Muscle layer of duodenum (tissue), 2 donors: ENCODE measurements around the gene ANO10.

ENCODE experiments used
- H3K27ac ChIP-seq: one replicate; pipeline ENCODE4 v1.7.0; 2013; ENCODE audit warnings: mild to moderate bottlenecking, low read length
- H3K27me3 ChIP-seq: one replicate; pipeline ENCODE4 v1.7.0; 2013; ENCODE audit warnings: low read depth, mild to moderate bottlenecking, control low read depth, low read length
- H3K36me3 ChIP-seq, 2 donors: one replicate each; pipeline ENCODE4 v1.7.0; 2013; ENCODE audit warnings: low read length in 2 of 2, control low read depth in 1 of 2, mild to moderate bottlenecking in 1 of 2; ENCODE audit not compliant: insufficient read depth in 2 of 2, control insufficient read depth in 1 of 2
- H3K4me1 ChIP-seq, 2 donors: one replicate each; pipeline ENCODE4 v1.7.0; 2013; ENCODE audit warnings: low read length in 2 of 2, mild to moderate bottlenecking in 2 of 2, control low read depth in 1 of 2, moderate library complexity in 1 of 2; ENCODE audit not compliant: insufficient read depth in 2 of 2, control insufficient read depth in 1 of 2
- H3K4me3 ChIP-seq, 2 donors: one replicate each; pipeline ENCODE4 v1.7.0; 2013; ENCODE audit warnings: low read length in 2 of 2, low read depth in 1 of 2, mild to moderate bottlenecking in 1 of 2
- H3K9me3 ChIP-seq, 2 donors: one replicate each; pipeline ENCODE4 v1.7.0; 2013; ENCODE audit warnings: low read length in 2 of 2, control low read depth in 1 of 2, mild to moderate bottlenecking in 1 of 2; ENCODE audit not compliant: control insufficient read depth in 1 of 2
- donor health status: healthy.

The ANO10 gene

DNA sequence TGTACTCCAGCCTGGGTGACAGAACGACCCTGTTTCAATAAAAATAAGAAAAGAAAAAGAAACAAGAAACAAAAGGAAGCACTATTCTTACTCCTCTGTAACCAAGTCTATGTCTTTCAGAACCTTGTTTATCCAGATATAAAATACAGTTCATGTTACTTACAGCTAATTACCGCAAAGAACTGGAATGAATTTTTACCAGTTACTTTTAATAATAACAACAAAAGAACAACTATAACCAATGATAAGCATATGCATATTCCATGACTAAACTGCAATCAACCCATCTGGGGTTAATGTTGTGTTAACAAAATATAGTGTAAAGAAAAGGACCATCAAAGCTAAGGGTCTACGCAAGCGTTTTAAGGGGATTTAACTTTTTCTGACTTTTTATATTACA is 212.3 kb downstream of the ANO10 start:
- Histone ChIP-seq H3K27ac (no peak overlapping the region), H3K4me1 (peaks cover 0 to 3% of the 10 kb centered on the region in 2 donors), H3K4me3 (no peak overlapping the region), H3K27me3 (no peaks in the 10 kb centered on the region), H3K9me3 (no peaks in the 10 kb centered on the region), H3K36me3 (no peaks in the 10 kb centered on the region)

DNA sequence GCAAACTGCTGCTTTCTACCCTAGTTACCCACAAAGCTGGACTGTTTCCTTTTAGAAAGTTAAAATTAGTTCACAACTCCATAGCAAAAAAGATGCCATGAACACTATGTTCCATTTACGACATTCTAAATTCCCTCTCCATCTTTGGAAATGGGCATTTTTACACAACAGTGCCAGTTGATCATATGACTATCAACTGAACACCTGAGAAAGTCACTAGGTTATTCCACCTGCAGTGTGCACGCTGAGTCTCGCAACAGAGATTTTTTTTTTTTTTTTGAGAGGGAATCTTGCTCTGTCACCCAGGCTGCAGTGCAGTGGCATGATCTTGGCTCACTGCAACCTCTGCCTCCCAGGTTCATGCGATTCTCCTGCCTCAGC is 215.2 kb downstream of the ANO10 start:
- no peaks in the 10 kb centered on the region for H3K36me3 ChIP-seq
- no peak overlapping the region for H3K4me3 ChIP-seq
- peaks cover 0 to 3% of the 10 kb centered on the region in 2 donors for H3K4me1 ChIP-seq
- H3K27me3 ChIP-seq: no peaks in the 10 kb centered on the region
- no peak overlapping the region for H3K27ac ChIP-seq
- H3K9me3 ChIP-seq: no peaks in the 10 kb centered on the region

DNA sequence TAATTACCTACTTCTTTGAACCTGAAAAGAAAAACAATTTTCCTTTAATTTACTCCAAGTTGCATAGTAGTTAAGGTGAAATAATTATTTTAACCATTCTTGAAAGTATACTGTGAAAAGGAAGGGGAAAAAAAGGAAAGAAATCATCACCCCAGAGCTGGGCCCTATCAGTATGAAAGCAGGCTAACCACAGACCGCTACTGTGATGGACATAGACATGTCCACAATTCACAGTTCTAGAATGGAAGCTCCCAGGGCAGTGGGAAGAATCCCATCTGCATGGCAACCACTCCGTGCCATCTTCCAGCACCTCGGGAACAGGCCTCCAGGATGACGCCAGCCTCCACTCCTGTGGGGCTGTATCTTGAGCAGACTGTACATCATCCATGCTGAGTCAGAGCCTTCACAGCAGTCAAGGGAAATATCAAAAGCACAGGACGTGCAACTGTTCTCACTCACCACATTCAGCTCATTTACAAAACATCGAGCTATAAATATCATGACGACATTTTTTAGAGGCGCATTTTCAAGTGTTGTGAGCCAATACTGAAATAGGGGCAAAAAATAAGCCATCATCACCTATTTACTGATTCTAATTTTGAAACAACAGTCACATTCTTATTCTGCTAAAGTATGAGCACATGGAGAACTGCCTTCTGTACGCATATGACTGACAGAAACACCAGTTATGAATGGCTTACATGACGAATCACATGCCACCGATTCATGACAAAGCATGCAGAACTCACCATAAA is 215.7 kb downstream of the ANO10 start:
- H3K36me3 ChIP-seq: no peaks in the 10 kb centered on the region
- H3K4me3 ChIP-seq: no peak overlapping the region
- no peak overlapping the region for H3K27ac ChIP-seq
- no peaks in the 10 kb centered on the region for H3K9me3 ChIP-seq
- H3K4me1 ChIP-seq: no peaks in the 10 kb centered on the region
- no peaks in the 10 kb centered on the region for H3K27me3 ChIP-seq

DNA sequence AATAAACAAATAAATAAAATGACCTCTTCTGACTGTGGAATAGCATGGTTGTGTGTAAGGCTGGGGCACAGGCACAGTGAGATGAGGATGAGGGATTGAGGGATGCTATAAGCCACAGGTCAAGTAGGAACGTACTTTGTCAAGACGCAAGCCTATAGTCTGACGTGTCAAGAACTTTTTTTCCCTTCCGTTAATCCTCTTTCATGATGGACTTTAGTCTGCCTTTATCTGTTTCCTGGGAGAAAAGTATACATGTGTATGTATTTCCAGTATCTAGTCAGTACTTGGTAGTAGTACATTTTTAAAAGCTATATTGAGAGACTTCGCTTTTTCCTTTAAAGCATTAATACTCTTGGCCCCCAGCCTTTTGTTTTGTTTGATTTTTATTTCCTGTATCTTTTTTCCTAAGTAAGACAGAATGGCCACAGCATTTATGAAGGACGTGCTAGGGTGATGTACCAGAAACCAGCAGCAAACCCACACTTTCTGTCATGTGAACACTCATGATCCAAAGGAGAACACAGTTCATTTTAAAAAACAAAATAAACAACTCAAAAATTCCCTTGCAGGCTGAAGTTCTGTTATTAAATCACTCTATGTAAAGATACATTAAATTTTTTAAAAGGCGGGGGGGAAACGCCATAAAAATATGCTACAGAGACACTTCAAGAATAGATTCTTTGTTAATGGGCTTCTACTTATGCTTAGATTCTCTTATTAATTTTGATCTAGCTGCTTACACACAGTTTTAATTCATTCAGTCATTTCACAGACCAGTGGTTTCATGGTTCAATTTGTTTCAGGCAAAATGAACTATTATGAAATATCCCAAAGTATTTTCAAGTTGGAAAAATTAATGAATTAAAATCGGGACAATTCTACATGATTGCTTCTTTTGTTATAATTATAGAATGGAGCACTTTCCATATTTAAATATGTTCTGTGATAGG is 220.8 kb downstream of the ANO10 start:
- Histone ChIP-seq H3K4me1 (no peaks in the 10 kb centered on the region), H3K27me3 (no peaks in the 10 kb centered on the region), H3K36me3 (no peaks in the 10 kb centered on the region), H3K9me3 (no peaks in the 10 kb centered on the region), H3K4me3 (no peak overlapping the region), H3K27ac (no peak overlapping the region)

DNA sequence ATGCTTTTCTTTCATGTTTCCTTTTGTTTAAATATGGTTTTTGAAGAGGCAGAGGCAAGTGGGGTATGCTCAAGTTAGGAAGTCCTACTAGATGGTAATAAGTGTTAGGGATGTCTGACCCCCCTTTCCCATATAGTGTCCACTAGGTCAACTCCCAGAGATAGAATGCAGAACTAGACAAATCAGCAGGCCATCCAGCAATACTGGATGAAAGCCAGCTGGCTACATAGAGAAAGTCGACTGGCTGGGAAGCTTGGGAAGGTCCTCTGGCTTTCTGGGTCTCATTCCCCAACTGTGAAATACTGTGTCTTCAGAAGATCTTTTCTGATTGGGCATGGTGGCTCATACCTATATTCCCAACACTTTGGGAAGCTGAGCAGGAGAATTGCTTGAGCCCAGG is 221.6 kb downstream of the ANO10 start:
- H3K27ac ChIP-seq: no peak overlapping the region
- no peaks in the 10 kb centered on the region for H3K36me3 ChIP-seq
- no peak overlapping the region for H3K4me3 ChIP-seq

GRCh38 chr3:43399034-43399433 is 222.8 kb downstream of the ANO10 start:
- H3K9me3 ChIP-seq: no peaks in the 10 kb centered on the region
- no peaks in the 10 kb centered on the region for H3K27me3 ChIP-seq
- no peak overlapping the region for H3K27ac ChIP-seq
- no peaks in the 10 kb centered on the region for H3K36me3 ChIP-seq
- no peak overlapping the region for H3K4me3 ChIP-seq
- no peaks in the 10 kb centered on the region for H3K4me1 ChIP-seq

More for the DNA sequence above, 221.6 kb downstream of the ANO10 start:
- Histone ChIP-seq H3K27me3 (no peaks in the 10 kb centered on the region), H3K4me1 (no peaks in the 10 kb centered on the region), H3K9me3 (no peaks in the 10 kb centered on the region)

GRCh38 chr3:43394041-43394554 is 227.7 kb downstream of the ANO10 start:
- H3K4me1 ChIP-seq: peaks cover 0 to 3% of the 10 kb centered on the region in 2 donors
- no peak overlapping the region for H3K4me3 ChIP-seq
- H3K27me3 ChIP-seq: no peaks in the 10 kb centered on the region
- H3K27ac ChIP-seq: no peak overlapping the region
- H3K9me3 ChIP-seq: no peaks in the 10 kb centered on the region
- H3K36me3 ChIP-seq: no peaks in the 10 kb centered on the region

GRCh38 chr3:43391621-43392020 is 230.2 kb downstream of the ANO10 start:
- no peak overlapping the region for H3K4me3 ChIP-seq
- no peaks in the 10 kb centered on the region for H3K27me3 ChIP-seq
- peaks cover 0 to 3% of the 10 kb centered on the region in 2 donors for H3K4me1 ChIP-seq
- H3K9me3 ChIP-seq: no peaks in the 10 kb centered on the region
- H3K27ac ChIP-seq: no peak overlapping the region
- H3K36me3 ChIP-seq: no peaks in the 10 kb centered on the region

- Histone ChIP-seq H3K27ac (peak overlapping the region; percentile 71), H3K4me1 (peaks cover 0 to 3% of the 10 kb centered on the region in 2 donors), H3K4me3 (peak overlapping the region in 1 of 2 donors; percentile 37)
Measured at GRCh38 chr3:43390255-43390588, 231.6 kb downstream of the ANO10 start.

DNA sequence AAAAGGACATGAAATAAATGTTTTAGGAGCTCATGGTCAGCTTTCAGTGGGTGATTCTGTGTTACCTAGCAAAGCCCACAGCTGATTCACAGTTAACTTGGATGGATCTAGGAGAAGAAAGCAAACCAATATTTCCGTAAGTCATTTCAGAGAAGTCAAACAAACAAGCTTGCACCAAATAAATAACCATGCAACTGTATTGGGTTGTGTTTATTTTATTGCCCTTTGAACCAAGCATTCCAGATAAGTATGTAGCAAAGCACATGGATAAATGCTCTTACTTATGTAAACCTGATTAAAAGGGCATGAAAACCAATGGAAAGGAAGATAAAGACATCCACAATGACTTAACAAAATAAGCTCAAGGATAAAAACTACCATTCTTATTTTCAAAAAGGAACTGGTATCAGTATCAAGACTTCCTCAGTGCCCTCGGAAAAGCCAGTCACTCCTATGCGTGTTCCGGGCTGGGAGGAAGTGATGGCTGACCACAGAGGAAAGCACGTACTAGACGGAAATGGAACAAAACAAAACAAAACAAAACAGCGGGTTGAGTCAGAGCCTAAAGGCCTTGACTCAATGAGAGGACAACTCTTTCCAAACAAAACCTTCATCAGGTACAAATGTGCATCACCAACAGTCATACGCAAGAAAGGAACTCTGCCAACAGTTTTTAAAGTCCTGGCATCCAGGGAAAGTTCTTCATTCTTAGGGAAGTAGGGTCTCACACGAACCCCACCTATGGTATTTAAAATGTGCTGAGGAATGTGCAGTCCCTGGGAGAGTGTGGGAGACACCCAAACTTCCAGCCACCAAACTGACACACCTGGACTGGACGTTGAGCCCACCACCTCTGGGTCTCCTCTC is 232.2 kb downstream of the ANO10 start:
- Histone ChIP-seq H3K9me3 (no peaks in the 10 kb centered on the region), H3K36me3 (no peaks in the 10 kb centered on the region), H3K4me3 (peak overlapping the region in 1 of 2 donors; percentile 37), H3K4me1 (peaks cover 0 to 3% of the 10 kb centered on the region in 2 donors), H3K27ac (peak overlapping the region; percentile 71), H3K27me3 (no peaks in the 10 kb centered on the region)

More at GRCh38 chr3:43390255-43390588, 231.6 kb downstream of the ANO10 start:
- Histone ChIP-seq H3K9me3 (no peaks in the 10 kb centered on the region), H3K27me3 (no peaks in the 10 kb centered on the region), H3K36me3 (no peaks in the 10 kb centered on the region)
